Endothelial cell (in vitro differentiated cells): ENCODE data around the gene SPAAR. TPM values are rescaled to one million over a fixed set of nuclear protein-coding genes. Genes with fewer than 3 reads are reported as not detected.
"Not testable (repeated sequence)": the region's sequence is repeated elsewhere in the genome, so short reads cannot be mapped to it uniquely, and the experiment has no call there.

Experiments
- DNase-seq: peaks from one replicate; pipeline ENCODE4 v3.0.0; 2021; ENCODE audit warnings: low spot score
- H3K27ac Mint-ChIP-seq: one replicate; pipeline ENCODE4 v1.8.0; 2021; ENCODE audit warnings: mixed read lengths, inconsistent platforms; ENCODE audit not compliant: unreplicated experiment
- H3K27me3 Mint-ChIP-seq: one replicate; pipeline ENCODE4 v1.8.0; 2021; ENCODE audit warnings: mild to moderate bottlenecking, moderate library complexity, mixed read lengths, inconsistent platforms; ENCODE audit not compliant: unreplicated experiment
- H3K36me3 Mint-ChIP-seq: one replicate; pipeline ENCODE4 v1.8.0; 2021; ENCODE audit warnings: mild to moderate bottlenecking, low read depth, mixed read lengths, inconsistent platforms; ENCODE audit not compliant: unreplicated experiment
- H3K4me1 Mint-ChIP-seq: one replicate; pipeline ENCODE4 v1.8.0; 2021; ENCODE audit warnings: mild to moderate bottlenecking, mixed read lengths, inconsistent platforms; ENCODE audit not compliant: unreplicated experiment
- H3K4me3 Mint-ChIP-seq: one replicate; pipeline ENCODE4 v1.8.0; 2021; ENCODE audit warnings: mild to moderate bottlenecking, mixed read lengths, inconsistent platforms; ENCODE audit not compliant: unreplicated experiment
- H3K9me3 Mint-ChIP-seq: one replicate; pipeline ENCODE4 v1.8.0; 2021; ENCODE audit warnings: mixed read lengths, inconsistent platforms; ENCODE audit not compliant: unreplicated experiment
- CTCF ChIP-seq: fragments of 200-600 bp; sonication (generic); IDR thresholded peaks from one replicate; pipeline ENCODE4 v1.5.0; 2021; ENCODE audit warnings: antibody characterized with exemption; ENCODE audit not compliant: unreplicated experiment
- total RNA-seq: library from RNA; stranded (reverse); fragmentation: NEBNext Ultra II Directional; extraction: Animal tissue kit (Norgen Biotek cat#: 25700); gene quantifications from one replicate; pipeline ENCODE4 v1.2.1, GENCODE V29; 2021; ENCODE audit not compliant: unreplicated experiment

SPAAR gene
- total RNA-seq, 1 donor from 2014 or later, result 32.0 TPM

GRCh38 chr9:35891646-35892045 is 17.6 kb upstream of the SPAAR start:
- H3K9me3 Mint-ChIP-seq, result no peaks in the 10 kb centered on the region
- DNase-seq, result no peak
- no peaks in the 10 kb centered on the region for H3K36me3 Mint-ChIP-seq
- H3K27ac Mint-ChIP-seq, result no peak overlapping the region
- TF ChIP-seq CTCF, result no peak
- no peaks in the 10 kb centered on the region for H3K4me1 Mint-ChIP-seq
- H3K4me3 Mint-ChIP-seq, result no peak overlapping the region
- H3K27me3 Mint-ChIP-seq, result no peaks in the 10 kb centered on the region

GRCh38 chr9:35892051-35892450 is 17.2 kb upstream of the SPAAR start:
- Mint-ChIP-seq H3K4me1 (no peaks in the 10 kb centered on the region), H3K9me3 (no peaks in the 10 kb centered on the region), H3K27ac (no peak overlapping the region), H3K36me3 (no peaks in the 10 kb centered on the region), H3K4me3 (no peak overlapping the region), H3K27me3 (no peaks in the 10 kb centered on the region)
- no peak for DNase-seq
- TF ChIP-seq CTCF, result no peak

DNA sequence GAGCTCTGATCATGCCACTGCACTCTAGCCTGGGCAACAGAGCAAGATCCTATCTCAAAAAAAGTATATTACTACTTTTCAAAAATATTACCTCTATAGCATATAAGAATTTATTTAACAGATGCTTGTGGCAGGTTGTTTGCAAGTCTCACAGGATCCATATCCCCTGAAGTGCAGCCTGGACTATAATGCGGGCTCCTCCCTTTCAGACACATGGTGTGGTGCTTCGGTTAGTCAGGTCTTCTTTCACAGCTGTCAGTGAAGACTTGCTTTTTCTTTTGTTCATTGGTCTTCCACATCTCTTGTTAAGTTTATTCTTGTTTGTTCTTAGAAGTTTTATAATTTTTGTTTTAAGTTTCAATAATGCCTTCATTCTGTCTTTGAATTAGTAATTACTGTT is 12.7 kb upstream of the SPAAR start:
- peaks cover 3% of the 10 kb centered on the region for H3K4me1 Mint-ChIP-seq
- no peaks in the 10 kb centered on the region for H3K9me3 Mint-ChIP-seq
- no peak for DNase-seq
- peaks cover 2% of the 10 kb centered on the region for H3K27me3 Mint-ChIP-seq
- H3K4me3 Mint-ChIP-seq, result no peak overlapping the region
- TF ChIP-seq CTCF, result no peak
- H3K36me3 Mint-ChIP-seq, result no peaks in the 10 kb centered on the region
- no peak overlapping the region for H3K27ac Mint-ChIP-seq

- not testable (repeated sequence) for DNase-seq, H3K27ac Mint-ChIP-seq, H3K9me3 Mint-ChIP-seq, H3K4me3 Mint-ChIP-seq, H3K4me1 Mint-ChIP-seq, H3K27me3 Mint-ChIP-seq, H3K36me3 Mint-ChIP-seq
Measured at GRCh38 chr9:35897376-35898099, 11.8 kb upstream of the SPAAR start.

GRCh38 chr9:35898337-35898736 is 11.0 kb upstream of the SPAAR start:
- TF ChIP-seq CTCF, result no peak
- Mint-ChIP-seq H3K4me3 (no peak overlapping the region), H3K27ac (no peak overlapping the region), H3K36me3 (no peaks in the 10 kb centered on the region), H3K9me3 (no peaks in the 10 kb centered on the region), H3K27me3 (peaks cover 4% of the 10 kb centered on the region), H3K4me1 (peaks cover 8% of the 10 kb centered on the region)
- no peak for DNase-seq
